Suprapubic skin (tissue), 4 donors: ENCODE measurements around the gene CYP27A1. TPM values are rescaled to one million over a fixed set of nuclear protein-coding genes. Genes with fewer than 3 reads are reported as not detected.

Experiments used
- DNase-seq, 2 donors: peaks; one replicate each; pipeline ENCODE4 v3.0.0-alpha.2; 2019; ENCODE audit warnings: low spot score in 2 of 2
- H3K27ac ChIP-seq: fragments of 200-600 bp; sonication (generic); one replicate; pipeline ENCODE4 v1.5.1; 2019
- H3K27me3 ChIP-seq: fragments of 200-600 bp; sonication (generic); one replicate; pipeline ENCODE4 v1.5.1; 2019
- H3K36me3 ChIP-seq: fragments of 200-600 bp; sonication (generic); one replicate; pipeline ENCODE4 v1.5.1; 2019
- H3K4me1 ChIP-seq: fragments of 200-600 bp; sonication (generic); one replicate; pipeline ENCODE4 v1.5.1; 2019
- H3K4me3 ChIP-seq: fragments of 200-600 bp; sonication (generic); one replicate; pipeline ENCODE4 v1.5.1; 2019; ENCODE audit warnings: mild to moderate bottlenecking
- H3K9me3 ChIP-seq: fragments of 200-600 bp; sonication (generic); one replicate; pipeline ENCODE4 v1.5.1; 2019
- CTCF ChIP-seq, 2 donors: fragments of 200-600 bp in 1 of 2; fragments of 450-650 bp in 1 of 2; sonication (generic) in 1 of 2; IDR thresholded peaks; one replicate each; pipeline ENCODE4 v1.5.1; 2016 to 2019; ENCODE audit warnings: antibody characterized with exemption in 2 of 2, mild to moderate bottlenecking in 1 of 2, moderate library complexity in 1 of 2
- EP300 ChIP-seq: sonication (generic); formaldehyde crosslinking; IDR thresholded peaks from one replicate; pipeline ENCODE4 v1.6.1; 2017; ENCODE audit warnings: antibody characterized with exemption
- POLR2A ChIP-seq, 2 donors: fragments of 450-650 bp; IDR thresholded peaks; one replicate each; pipeline ENCODE4 v1.6.1; 2017; ENCODE audit warnings: antibody characterized with exemption in 2 of 2, mild to moderate bottlenecking in 2 of 2, moderate library complexity in 2 of 2
- POLR2AphosphoS5 ChIP-seq, 3 donors: sonication (generic); formaldehyde crosslinking; IDR thresholded peaks; one replicate each; pipeline ENCODE4 v1.6.1; 2017; ENCODE audit warnings: antibody characterized with exemption in 3 of 3
- WGBS: methylation state at CpG from one replicate; pipeline ENCODE4 v1.1.5; 2018; 5-methylcytosine and 5-hydroxymethylcytosine counted together
- total RNA-seq, 4 donors: library from RNA; depleted of rRNA; stranded (reverse); fragments of >200 nt; gene quantifications; one replicate each; pipeline ENCODE4 v1.1.0, GENCODE V29; 2016

Gene CYP27A1
- total RNA-seq, 4 donors from 2014 or later: 17.4 to 30.7 (median 21.8) TPM

- WGBS: 97% methylated on average over 1 of the region's 1 CpG
- TF ChIP-seq POLR2A (IDR thresholded peaks at IDR 0.05) (no peak), EP300 (no peak), POLR2AphosphoS5 (IDR thresholded peaks at IDR 0.05) (no peak), CTCF (IDR thresholded peaks at IDR 0.05) (no peak)
- Histone ChIP-seq H3K27me3 (no peaks in the 10 kb centered on the region), H3K9me3 (no peaks in the 10 kb centered on the region), H3K4me3 (no peak overlapping the region), H3K27ac (no peak overlapping the region), H3K4me1 (peaks cover 10% of the 10 kb centered on the region), H3K36me3 (no peaks in the 10 kb centered on the region)
- DNase-seq: no peak
Measured at GRCh38 chr2:218776488-218776887, 5.5 kb upstream of the CYP27A1 start.

- no peak for DNase-seq
- Histone ChIP-seq H3K9me3 (no peaks in the 10 kb centered on the region), H3K4me1 (peaks cover 12% of the 10 kb centered on the region), H3K27ac (no peak overlapping the region), H3K27me3 (no peaks in the 10 kb centered on the region), H3K4me3 (no peak overlapping the region), H3K36me3 (no peaks in the 10 kb centered on the region)
- WGBS: 91% methylated on average over 9 of the region's 9 CpGs
- no peak for TF ChIP-seq POLR2AphosphoS5 (IDR thresholded peaks at IDR 0.05)
- TF ChIP-seq CTCF (IDR thresholded peaks at IDR 0.05): no peak
- TF ChIP-seq POLR2A (IDR thresholded peaks at IDR 0.05): no peak
- TF ChIP-seq EP300: no peak
Measured at GRCh38 chr2:218777276-218777990, 4.5 kb upstream of the CYP27A1 start.

- Histone ChIP-seq H3K27ac (no peak overlapping the region), H3K4me3 (no peak overlapping the region), H3K4me1 (peaks cover 27% of the 10 kb centered on the region), H3K36me3 (no peaks in the 10 kb centered on the region), H3K27me3 (no peaks in the 10 kb centered on the region), H3K9me3 (no peaks in the 10 kb centered on the region)
- TF ChIP-seq POLR2AphosphoS5 (IDR thresholded peaks at IDR 0.05) (no peak), CTCF (IDR thresholded peaks at IDR 0.05) (no peak), POLR2A (IDR thresholded peaks at IDR 0.05) (no peak), EP300 (no peak)
- no peak for DNase-seq
- 78% methylated on average over 2 of the region's 2 CpGs for WGBS
Measured at GRCh38 chr2:218780046-218780445, 1.9 kb upstream of the CYP27A1 start.

GRCh38 chr2:218780851-218781690 is 876 bp upstream of the CYP27A1 start:
- Histone ChIP-seq H3K9me3 (no peaks in the 10 kb centered on the region), H3K27me3 (no peaks in the 10 kb centered on the region), H3K36me3 (no peaks in the 10 kb centered on the region), H3K27ac (peak overlapping the region; percentile 88), H3K4me1 (peaks cover 31% of the 10 kb centered on the region), H3K4me3 (peak overlapping the region; percentile 64)
- WGBS: 29% methylated on average over 15 of the region's 15 CpGs
- no peak for DNase-seq
- no peak for TF ChIP-seq POLR2A (IDR thresholded peaks at IDR 0.05)
- no peak for TF ChIP-seq EP300
- TF ChIP-seq CTCF (IDR thresholded peaks at IDR 0.05): no peak
- TF ChIP-seq POLR2AphosphoS5 (IDR thresholded peaks at IDR 0.05): no peak

GRCh38 chr2:218782528-218782844 is 539 bp downstream of the CYP27A1 start:
- TF ChIP-seq EP300 (no peak), CTCF (IDR thresholded peaks at IDR 0.05) (no peak), POLR2A (IDR thresholded peaks at IDR 0.05) (no peak), POLR2AphosphoS5 (IDR thresholded peaks at IDR 0.05) (no peak)

More at GRCh38 chr2:218782528-218782844, 539 bp downstream of the CYP27A1 start:
- H3K4me1 ChIP-seq: peaks cover 31% of the 10 kb centered on the region
- H3K4me3 ChIP-seq: peak overlapping the region; percentile 64
- WGBS: 24% methylated on average over 6 of the region's 6 CpGs
- no peaks in the 10 kb centered on the region for H3K36me3 ChIP-seq
- H3K9me3 ChIP-seq: no peaks in the 10 kb centered on the region
- H3K27me3 ChIP-seq: no peaks in the 10 kb centered on the region
- no peak for DNase-seq
- H3K27ac ChIP-seq: peak overlapping the region; percentile 88
